CD4-positive, alpha-beta T cell treated with Interleukin-17A for 1 hour (primary cell): ENCODE data around the gene PSPC1.
A peak's percentile ranks its signal among the peaks of the same experiment; 100 is the strongest.
"Not testable (repeated sequence)": the region's sequence is repeated elsewhere in the genome, so short reads cannot be mapped to it uniquely, and the experiment has no call there.

Experiments
- DNase-seq: peaks from one replicate; pipeline ENCODE4 v3.0.0-alpha.2; 2020

The PSPC1 gene, protein sequence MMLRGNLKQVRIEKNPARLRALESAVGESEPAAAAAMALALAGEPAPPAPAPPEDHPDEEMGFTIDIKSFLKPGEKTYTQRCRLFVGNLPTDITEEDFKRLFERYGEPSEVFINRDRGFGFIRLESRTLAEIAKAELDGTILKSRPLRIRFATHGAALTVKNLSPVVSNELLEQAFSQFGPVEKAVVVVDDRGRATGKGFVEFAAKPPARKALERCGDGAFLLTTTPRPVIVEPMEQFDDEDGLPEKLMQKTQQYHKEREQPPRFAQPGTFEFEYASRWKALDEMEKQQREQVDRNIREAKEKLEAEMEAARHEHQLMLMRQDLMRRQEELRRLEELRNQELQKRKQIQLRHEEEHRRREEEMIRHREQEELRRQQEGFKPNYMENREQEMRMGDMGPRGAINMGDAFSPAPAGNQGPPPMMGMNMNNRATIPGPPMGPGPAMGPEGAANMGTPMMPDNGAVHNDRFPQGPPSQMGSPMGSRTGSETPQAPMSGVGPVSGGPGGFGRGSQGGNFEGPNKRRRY

DNA sequence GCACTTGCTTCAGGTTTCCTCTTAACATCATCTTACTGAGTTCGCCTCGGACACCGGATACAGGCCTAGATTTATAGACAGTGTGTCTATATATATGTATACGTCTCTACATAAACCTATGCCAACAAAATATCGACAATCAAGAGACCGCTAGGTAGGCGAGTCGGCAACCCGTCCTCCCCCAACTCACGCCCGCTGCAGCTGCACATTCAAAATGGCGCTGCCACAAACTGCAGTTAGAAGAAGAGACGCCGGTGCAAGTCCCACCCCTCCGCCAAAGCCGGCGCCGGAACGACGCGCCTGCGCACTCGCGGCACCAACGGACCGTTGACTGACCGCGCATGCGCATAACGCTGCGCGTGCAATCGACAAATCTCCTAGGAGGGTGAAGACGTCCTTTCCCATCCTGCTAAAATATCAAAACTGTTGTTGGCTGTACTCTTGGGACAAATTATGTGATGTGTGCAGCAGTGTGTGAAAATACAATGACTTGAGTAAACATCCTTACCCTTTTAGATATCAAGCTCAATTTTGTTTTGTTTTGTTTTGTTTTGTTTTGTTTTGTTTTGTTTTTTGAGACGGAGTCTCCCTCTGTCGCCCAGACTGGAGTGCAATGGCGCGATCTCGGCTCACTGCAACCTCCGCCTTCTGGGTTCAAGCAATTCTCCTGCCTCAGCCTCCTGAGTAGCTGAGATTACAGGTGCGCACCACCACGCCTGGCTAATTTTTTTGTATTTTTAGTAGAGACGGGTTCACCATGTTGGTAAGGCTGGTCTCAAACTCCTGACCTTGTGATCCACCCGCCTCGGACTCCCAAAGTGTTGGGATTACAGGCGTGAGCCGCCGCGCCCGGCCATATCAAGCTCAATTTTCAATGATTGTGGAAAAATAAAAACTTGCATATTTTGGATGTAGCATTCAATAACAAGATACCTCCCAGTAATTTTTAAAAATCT lies at the start of gene PSPC1:
PSPC1 (minus strand) TSS at position 219 of the 956 bp plus-strand sequence; CDS start at position 31, 188 bp downstream.
- DNase-seq, result peak; percentile 96

DNA sequence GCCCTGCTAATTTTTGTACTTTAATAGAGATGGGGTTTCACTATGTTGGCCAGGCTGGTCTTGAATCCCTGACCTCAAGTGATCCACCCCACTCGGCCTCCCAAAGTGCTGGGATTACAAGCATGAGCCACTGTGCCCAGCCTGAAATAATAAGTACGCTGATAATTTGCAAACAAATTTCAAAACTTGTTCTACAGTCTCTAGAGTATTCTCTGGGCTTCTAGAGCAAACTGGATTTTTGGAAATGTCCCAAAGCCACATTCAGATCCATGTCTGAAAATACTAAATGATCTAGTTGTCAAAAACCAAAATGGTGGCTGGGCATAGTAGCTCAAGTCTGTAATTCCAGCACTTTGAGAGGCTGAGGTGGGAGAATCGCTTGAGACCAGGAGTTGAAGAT lies 39.9 kb upstream of the PSPC1 start:
- no peak for DNase-seq

DNA sequence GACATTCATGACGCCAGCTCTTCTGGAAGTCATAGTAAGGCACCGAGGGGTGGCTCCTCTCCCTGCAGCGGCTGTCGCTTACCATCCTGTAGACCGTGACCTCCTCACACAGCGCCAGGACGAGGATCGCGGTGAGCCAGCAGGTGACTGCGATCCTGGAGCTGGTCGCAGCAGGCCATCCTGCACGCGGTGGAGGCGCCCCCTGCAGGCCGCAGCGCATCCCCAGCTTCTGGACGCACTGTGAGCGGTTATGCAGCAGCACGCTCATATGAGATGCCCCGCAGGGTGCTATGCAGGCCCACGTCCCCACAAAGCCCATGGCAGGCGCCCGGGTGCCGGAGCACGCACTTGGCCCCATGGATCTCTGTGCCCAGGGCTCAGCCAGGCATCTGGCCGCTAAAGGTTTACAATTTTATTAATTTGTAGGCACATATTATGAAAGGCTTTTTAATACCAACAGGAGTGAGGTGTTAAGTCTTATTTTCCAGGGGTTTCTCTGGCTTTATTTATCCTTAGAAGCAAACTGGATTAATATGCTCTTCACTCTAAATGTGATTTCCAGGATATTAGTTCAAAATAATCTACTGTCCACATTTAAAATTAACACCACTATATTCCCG lies 35.6 kb upstream of the PSPC1 start:
- peak; percentile 11 for DNase-seq

DNA sequence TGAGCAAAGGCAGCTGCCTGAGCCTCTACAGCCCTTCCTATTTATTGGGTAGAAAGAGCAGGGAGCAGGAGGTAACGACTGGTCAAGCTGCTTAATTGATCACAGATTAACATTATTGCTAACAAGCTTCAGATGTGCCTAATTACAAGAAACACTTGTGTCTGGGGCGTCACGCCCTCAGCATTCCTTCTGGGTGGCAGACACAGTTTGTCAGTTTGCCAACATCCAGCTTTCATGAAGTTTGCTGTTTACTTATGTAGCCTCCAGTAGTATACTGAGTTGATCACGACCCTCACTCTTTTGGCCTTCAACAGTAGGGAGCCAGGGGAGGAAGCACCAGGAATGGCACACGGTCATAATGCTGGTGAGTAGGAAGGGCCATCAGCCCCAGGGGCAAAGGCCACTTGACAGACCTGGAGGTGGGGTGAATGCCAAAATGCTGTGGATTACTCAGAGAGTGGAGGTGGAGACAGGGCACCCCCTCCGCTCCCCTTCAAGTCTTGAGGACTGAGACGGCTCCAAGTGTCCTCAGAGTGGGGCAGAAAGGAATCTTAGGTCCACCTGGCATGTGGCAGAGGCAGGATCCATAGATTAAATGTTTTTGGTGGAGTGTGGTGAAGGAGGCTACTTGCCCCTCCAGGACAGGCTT lies 34.9 kb upstream of the PSPC1 start:
- DNase-seq, result no peak

DNA sequence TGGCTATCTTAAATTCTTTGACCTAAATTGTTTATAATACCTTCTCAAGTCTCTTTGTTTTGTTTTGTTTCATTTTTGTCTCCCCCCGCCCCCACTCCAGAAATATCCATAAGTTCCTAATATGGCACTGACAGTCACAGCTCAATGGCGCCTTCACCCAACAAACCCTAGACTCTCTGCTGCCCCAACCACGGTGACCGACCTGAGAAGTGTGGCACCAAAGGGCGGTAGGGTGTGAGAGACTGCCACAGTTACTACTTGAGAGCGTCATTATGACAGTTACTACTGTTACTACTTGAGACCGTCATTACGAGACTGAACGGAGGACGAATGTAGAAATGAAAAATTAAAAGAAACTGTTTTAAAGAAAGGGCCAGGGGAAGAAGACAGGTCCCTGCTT lies 34.4 kb upstream of the PSPC1 start:
- DNase-seq, result no peak

DNA sequence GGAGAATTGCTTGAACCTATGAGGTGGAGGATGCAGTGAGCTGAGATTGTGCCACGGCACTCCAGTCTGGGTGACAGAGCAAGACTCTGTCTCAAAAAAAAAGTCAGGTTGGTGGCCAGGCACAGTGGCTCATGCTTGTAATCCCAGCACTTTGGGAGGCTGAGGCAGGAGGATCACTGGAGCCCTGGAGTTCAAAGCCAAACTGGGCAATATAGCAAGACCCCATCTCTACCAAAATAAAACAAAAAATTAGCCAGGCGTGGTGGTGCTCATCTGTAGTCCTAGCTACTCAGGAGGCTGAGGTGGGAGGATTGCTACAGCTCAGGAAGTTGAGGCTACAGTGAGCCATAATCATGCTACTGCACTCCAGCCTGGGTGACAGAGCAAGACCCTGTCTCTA lies 33.1 kb upstream of the PSPC1 start:
- not testable (repeated sequence) for DNase-seq

DNA sequence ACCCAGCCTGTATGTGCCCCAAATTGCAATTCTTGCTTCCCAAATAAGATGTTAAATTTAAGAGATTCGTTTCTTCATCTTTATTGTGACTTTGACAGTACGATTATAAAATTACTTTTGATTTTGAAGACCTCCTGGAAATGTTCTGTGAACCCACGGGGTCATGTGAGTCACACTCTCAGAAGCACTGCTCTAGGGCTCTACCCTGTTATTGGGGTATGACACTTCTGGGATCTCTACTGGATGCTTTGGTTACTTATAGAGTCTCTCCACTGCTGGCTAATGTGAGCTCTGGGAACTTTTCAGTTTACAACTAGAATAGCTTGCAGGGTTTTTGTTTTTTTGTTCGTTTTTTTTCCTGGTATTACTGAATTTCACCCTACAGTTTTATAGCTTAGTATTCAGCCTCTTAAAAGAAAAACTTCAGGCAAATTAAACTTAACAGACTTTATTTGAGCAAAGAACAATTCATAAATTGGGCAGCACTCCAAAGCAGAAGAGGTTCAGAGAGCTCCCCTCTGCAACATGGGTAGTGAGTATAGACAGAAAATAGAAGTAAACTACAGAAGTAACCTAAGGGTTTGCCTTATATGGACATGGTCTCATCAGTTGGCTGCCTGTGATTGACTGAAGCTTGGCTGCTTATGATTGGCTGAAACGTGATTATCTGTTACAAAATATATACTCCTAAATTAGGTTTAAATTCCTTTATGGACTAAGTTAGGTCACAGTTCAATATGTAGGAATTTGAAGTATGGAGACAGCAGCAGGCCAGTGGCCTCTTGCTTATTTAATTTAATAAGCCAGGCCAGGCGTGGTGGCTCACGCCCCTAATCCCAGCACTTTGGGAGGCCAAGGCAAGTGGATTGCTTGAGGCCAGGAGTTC lies 28.5 kb upstream of the PSPC1 start:
- DNase-seq, result no peak

DNA sequence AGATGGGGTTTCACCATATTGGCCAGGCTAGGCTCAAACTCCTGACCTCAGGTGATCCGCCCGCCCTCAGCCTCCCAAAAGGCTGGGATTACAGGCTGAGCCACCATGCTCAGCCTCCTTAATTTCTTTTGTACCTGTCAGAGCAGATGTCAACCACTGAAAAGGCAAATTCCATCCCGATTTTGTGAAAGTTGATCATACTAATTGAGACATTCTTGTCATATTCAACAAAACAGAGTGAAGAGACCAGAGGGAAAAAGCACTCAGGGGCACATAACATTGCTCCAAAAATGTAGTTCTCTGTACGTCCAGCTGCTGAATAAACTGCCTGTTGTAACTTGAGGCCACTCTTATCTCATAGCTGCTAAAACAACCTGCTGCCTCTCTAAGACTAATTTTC lies 27.4 kb upstream of the PSPC1 start:
- DNase-seq, result no peak

DNA sequence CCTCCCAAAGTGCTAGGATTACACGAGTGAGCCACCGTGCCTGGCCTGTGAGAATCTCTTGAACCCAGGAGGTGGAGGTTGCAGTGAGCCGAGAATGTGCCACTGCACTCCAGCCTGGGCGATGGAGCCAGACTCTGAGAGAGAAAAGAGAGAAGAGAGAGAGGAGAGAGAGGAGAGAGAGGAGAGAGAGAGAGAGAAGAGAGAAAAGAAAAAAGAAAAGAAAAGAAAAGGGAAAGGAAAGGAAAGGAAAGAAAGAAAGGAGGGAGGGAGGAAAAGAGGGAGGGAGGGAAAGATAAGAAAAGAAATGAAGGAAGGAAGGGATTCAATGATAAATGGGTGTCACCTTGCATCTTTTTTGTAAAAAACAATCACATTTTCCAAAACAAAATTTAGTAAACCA lies 23.0 kb upstream of the PSPC1 start:
- DNase-seq, result no peak

DNA sequence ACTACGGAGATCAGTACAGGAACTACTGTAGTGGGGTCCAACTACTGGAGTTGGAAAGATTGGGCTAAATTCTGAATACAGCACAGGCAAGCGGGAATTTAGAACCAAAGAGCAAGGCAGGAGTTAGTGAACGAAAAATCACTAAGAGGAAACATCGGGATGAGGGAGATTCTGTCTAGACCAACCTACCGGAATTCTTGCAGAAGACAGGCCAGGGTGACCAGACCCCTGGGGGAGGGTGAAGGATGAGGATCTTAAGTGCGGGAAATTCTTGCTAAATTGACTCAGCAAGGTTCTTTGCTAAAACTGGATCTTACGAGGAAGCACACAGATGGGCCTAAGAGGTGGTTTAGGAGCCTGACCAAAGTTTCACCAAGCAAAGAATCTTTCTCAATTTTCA lies 13.2 kb upstream of the PSPC1 start:
- DNase-seq, result no peak

DNA sequence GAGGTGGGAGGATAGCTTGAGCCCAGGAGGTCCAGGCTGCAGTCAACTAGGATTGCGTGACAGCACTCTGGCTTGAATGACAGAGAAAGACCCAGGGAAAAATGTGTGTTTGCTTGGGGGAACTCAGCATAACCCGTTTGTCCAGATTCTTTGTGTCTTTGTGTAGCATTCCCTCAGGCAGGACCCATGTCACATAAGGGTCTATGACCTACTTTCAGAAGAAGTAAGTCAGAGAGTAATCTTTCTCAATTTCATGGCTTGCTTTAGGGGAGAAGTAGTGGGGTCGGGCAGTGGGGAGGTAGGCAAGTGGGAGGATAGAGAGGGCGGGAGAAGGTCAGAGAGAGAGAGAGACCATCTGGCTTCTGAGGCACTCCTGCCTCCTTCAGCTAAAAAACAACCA lies 11.9 kb upstream of the PSPC1 start:
- no peak for DNase-seq

DNA sequence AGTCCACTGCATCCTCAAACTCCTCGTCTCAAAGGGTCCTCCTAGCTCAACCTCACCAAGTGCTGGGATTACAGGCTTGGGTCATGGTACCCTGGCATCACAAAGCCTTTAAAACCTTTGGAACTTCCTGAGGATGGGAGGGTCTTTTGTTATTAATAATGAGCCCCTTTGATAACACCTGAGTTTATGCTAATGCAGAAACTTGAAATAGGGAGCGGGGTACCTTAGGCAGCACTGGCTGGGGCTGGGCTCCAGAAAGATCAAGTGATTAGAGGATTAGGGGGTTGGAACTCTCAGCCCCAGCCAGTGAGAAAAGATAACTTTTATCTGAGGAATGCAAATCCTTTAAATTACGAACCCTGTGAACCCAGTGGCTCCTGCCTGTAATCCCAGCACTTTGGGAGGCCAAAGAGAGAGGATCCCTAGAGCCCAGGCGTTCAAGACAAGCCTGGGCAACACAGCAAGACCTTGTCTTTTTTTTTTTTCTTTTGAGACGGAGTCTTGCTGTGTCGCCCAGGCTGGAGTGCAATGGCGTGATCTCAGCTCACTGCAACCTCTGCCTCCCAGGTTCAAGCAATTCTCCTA lies 9.3 kb upstream of the PSPC1 start:
- no peak for DNase-seq

DNA sequence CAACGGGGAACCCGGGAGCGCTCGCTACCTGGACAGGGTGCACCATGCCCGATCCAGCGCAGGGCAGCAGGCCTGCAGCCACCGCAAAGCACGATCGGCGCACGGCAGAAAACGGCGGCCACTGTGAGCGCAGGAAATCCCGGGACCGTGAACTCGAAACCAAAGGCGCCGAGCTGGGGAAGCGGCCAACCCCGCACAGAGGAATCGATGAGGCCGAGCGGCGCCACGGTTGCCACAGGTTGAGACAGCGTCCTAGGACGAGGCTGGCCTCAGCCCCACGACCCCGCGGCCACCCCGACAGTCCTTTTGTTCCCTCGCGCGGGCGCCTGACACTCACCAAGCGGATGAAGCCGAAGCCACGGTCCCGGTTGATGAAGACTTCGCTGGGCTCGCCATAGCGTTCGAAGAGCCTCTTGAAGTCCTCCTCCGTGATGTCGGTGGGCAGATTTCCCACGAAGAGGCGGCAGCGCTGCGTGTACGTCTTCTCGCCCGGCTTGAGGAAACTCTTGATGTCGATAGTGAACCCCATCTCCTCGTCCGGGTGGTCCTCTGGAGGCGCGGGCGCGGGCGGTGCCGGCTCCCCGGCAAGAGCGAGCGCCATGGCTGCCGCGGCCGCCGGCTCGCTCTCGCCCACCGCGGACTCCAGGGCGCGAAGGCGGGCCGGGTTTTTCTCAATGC lies 557 bp downstream of the PSPC1 start:
- DNase-seq, result peak; percentile 58

DNA sequence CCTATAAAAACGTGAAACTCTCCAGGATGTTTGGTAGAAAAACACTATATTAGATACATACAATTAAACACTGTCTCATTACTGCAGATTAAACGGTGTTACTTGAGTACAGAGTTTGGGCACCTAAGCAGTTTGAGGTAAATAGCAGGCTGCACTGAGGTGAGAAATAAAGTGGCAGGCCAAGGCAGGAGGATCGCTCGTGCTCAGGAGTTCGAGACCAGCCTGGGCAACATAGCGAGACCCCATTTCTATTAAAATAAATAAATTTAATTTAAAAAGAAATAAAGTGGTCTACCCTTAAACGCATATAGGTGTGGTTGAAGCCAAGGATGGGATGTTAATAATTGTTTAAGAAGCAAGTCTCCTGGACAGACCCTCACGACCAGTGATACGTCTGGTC lies 1.2 kb downstream of the PSPC1 start:
- no peak for DNase-seq

DNA sequence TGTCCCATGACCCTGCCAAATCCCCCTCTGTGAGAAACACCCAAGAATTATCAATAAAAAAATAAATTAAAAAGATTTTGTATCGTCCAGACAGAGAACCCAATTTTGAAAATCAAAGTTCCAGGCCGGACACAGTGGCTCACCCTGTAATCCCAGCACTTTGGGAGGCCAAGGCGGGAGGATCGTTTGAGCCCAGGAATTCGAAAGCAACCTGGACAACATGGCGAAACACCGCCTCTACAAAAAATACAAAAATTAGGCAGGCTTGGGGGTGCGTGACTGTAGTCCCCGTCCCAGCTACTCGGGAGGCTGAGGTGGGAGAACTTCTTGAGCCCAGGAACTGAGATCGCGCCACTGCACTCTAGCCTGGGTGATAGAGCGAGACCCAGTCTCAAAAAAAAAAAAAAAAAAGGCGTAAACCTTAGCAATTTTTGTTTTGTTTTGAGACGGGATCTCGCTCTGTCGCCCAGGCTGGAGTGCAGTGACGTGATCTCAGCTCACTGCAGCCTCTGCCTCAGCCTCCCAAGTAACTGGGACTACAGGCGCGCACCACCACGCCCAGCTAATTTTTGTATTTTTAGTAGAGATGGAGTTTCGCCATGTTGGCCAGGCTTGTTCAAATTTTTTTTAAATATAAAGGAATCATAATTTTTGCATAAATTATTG lies 1.9 kb downstream of the PSPC1 start:
- DNase-seq, result peak; percentile 44

DNA sequence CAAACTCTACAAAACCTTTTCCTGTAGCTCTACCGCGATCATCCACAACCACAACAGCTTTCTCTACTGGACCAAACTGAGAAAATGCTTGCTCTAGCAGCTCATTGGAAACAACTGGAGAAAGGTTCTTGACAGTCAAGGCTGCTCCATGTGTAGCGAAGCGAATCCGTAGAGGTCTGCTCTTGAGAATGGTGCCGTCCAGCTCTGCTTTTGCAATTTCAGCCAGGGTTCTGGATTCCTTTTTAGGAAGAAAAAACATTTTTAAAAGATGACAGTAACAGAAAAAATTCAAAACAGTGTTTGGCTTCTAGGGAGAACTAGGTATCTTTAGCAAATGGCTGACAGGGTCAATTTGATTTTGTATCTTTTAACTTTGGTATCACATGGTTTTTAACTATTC lies 10.4 kb downstream of the PSPC1 start:
- no peak for DNase-seq

DNA sequence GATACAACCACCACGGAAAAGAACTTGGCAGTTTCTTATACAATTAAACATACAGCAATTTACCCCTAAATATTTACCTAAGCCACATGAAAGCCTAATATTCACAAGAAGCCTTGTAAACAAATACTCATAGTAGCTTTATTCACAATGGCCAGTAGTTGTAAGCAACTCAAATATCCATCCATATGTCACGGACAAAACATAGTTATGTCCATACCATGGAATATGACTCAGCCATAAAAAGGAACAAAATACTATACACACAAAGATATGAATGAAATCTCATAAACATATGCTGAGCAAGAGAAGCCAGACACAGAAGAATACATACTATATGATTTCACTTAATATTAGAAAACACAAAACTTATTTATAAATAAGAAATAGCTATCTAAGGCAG lies 12.9 kb downstream of the PSPC1 start:
- DNase-seq, result no peak

DNA sequence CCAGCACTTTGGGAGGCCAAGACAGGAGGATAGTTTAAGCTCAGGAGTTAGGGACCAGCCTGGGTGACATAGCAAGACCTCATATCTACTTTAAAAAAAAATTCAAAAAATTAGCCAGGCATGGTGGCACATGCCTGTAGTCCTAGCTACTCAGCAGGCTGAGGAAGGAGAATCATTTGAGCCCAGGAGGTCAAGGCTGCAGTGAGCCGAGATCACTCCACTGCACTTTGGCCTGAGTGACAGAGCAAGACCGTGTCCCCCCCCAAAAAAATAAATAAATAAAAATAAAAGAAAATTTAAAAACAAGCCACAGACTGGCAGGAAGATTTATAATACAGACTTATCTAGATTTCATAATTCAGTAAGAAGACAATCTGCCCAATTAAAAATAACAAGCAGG lies 14.8 kb downstream of the PSPC1 start:
- no peak for DNase-seq

DNA sequence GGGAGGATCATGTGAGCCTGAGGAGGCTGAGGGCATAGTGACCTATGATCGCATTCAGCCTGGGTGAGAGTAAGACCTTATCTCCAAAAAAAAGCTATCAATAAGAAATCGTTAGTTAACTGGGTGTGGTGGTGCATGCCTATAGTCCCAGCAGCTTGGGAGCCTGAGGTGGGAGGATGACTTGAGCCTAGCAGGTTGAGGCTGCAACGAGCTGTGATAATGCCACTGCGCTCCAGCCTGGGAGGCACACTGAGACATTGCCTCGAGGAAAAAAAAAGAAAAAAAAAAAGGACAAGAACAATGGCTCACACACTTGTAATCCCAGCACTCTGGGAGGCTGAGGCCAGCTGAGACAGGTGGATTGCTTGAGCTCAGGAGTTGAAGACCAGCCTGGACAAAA lies 16.2 kb downstream of the PSPC1 start:
- no peak for DNase-seq

DNA sequence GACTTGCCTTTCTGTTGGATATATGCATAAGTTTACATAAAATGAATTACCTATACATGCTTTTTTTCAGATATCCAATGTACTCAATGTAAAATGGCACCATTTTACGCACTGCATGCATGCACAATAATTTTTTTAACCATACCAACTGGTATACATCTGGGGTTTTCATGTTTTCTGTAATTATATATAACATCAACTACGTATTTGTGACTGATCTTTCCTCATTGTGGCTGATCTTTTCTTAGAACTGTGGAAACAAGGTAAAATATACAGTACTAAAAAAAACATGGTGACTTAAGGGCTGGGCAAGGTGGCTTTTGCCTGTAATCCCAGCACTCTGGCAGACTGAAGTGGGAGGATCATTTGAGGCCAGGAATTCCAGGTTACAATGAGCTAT lies 18.5 kb downstream of the PSPC1 start:
- DNase-seq, result no peak
